H1 (cell line): ENCODE measurements around the gene RUVBL2. TPM values are rescaled to one million over a fixed set of nuclear protein-coding genes. Genes with fewer than 3 reads are reported as not detected.

Experiments
- CTCF ChIA-PET: fragments of 300-600 bp; sonication (Branson Sonifier 250); formaldehyde crosslinking; loops from one replicate; lab custom pipeline; 2021; ENCODE audit not compliant: partially characterized antibody; lab: Charles Lee
- POLR2A ChIA-PET: fragments of 300-600 bp; sonication (Branson Sonifier 250); formaldehyde crosslinking; loops from one replicate; lab custom pipeline; 2021; ENCODE audit warnings: inconsistent platforms; ENCODE audit not compliant: partially characterized antibody; lab: Charles Lee
- DNase-seq, 2 experiments: peaks; one replicate each; pipeline versions ENCODE4 v3.0.0 to v3.0.0-alpha.2; 2010 to 2022; ENCODE audit warnings: low spot score in 2 of 2, low read depth in 1 of 2, mixed read lengths in 1 of 2
- FAIRE-seq: peaks from 2 replicates; lab custom pipeline; 2011; peaks lifted over from hg19 to GRCh38; lab: Jason Lieb, UNC
- H2AFZ ChIP-seq: 2 replicates; pipeline ENCODE4 v1.8.1; 2012; ENCODE audit warnings: low read length, inconsistent platforms
- H2AK5ac ChIP-seq: 2 replicates; pipeline ENCODE4 v1.6.1; 2013; ENCODE audit warnings: low read depth, low read length
- H2BK120ac ChIP-seq: replicated peaks from 2 replicates; pipeline ENCODE3; 2013; ENCODE audit warnings: low read depth, low read length, inconsistent platforms
- H2BK12ac ChIP-seq: 2 replicates; pipeline ENCODE4 v1.6.1; 2013; ENCODE audit warnings: low read depth, low read length
- H2BK15ac ChIP-seq: 2 replicates; pipeline ENCODE4 v1.6.1; 2013; ENCODE audit warnings: low read length
- H2BK20ac ChIP-seq: 2 replicates; pipeline ENCODE4 v1.6.1; 2013; ENCODE audit warnings: low read length
- H2BK5ac ChIP-seq: 2 replicates; pipeline ENCODE4 v1.6.1; 2013; ENCODE audit warnings: low read depth, low read length
- H3K14ac ChIP-seq: 2 replicates; pipeline ENCODE4 v1.6.1; 2013; ENCODE audit warnings: inconsistent platforms; ENCODE audit not compliant: insufficient read length
- H3K18ac ChIP-seq: 2 replicates; pipeline ENCODE4 v1.6.1; 2013; ENCODE audit warnings: low read length; ENCODE audit errors: extremely low read depth
- H3K23ac ChIP-seq: 2 replicates; pipeline ENCODE4 v1.6.1; 2013; ENCODE audit warnings: inconsistent platforms; ENCODE audit not compliant: insufficient read length
- H3K23me2 ChIP-seq: 2 replicates; pipeline ENCODE4 v1.6.1; 2013; ENCODE audit warnings: low read depth, low read length
- H3K27ac ChIP-seq: 2 replicates; pipeline ENCODE4 v1.6.1; 2011; ENCODE audit warnings: low read depth, low read length, inconsistent platforms
- H3K27me3 ChIP-seq, 4 experiments: replicated peaks in 1 of 4; 1 replicate in 1 of 4; 2 replicates in 3 of 4; pipeline versions ENCODE4 v1.6.1 to v1.8.1; 2011 to 2013; ENCODE audit warnings: low read length in 3 of 4, mild to moderate bottlenecking in 3 of 4, inconsistent platforms in 2 of 4, mixed read lengths in 2 of 4, moderate library complexity in 1 of 4; ENCODE audit not compliant: control insufficient read depth in 3 of 4, insufficient read depth in 3 of 4; ENCODE audit errors: extremely low read depth in 1 of 4
- H3K36me3 ChIP-seq, 4 experiments: 2 replicates each; pipeline versions ENCODE4 v1.6.1 to v1.8.1; 2011 to 2013; ENCODE audit warnings: mild to moderate bottlenecking in 4 of 4, low read length in 3 of 4, moderate library complexity in 2 of 4, control low read depth in 1 of 4, inconsistent platforms in 1 of 4; ENCODE audit not compliant: insufficient read depth in 4 of 4, control insufficient read depth in 2 of 4
- H3K4ac ChIP-seq: replicated peaks from 2 replicates; pipeline ENCODE3; 2013; ENCODE audit warnings: low read length, low read depth, mixed read lengths, inconsistent platforms; ENCODE audit not compliant: insufficient read length
- H3K4me1 ChIP-seq, 4 experiments: replicated peaks in 1 of 4; 1 replicate in 1 of 4; 2 replicates in 3 of 4; pipeline versions ENCODE4 v1.6.1 to v1.8.1; 2011 to 2013; ENCODE audit warnings: low read length in 3 of 4, inconsistent platforms in 2 of 4, mixed read lengths in 1 of 4; ENCODE audit not compliant: insufficient read depth in 4 of 4, control insufficient read depth in 3 of 4
- H3K4me2 ChIP-seq, 2 experiments: 2 replicates each; pipeline versions ENCODE4 v1.6.1 to v1.8.1; 2011 to 2013; ENCODE audit warnings: low read depth in 2 of 2, low read length in 2 of 2, control low read depth in 1 of 2, inconsistent platforms in 1 of 2, mild to moderate bottlenecking in 1 of 2; ENCODE audit not compliant: insufficient read depth in 1 of 2
- H3K4me3 ChIP-seq, 4 experiments: fragments of 200-600, 300-600 bp in 1 of 4; sonication (generic), shearing (Covaris generic), sonication (Bioruptor Twin) in 1 of 4; 2 replicates each; pipeline versions ENCODE4 v1.5.1 to v1.8.1; 2011 to 2016; ENCODE audit warnings: low read length in 4 of 4, low read depth in 3 of 4, control low read depth in 2 of 4, inconsistent platforms in 2 of 4, mild to moderate bottlenecking in 2 of 4, mixed read lengths in 1 of 4, moderate library complexity in 1 of 4; ENCODE audit not compliant: insufficient read depth in 2 of 4; ENCODE audit errors: extremely low read depth in 1 of 4
- H3K56ac ChIP-seq: replicated peaks from 2 replicates; pipeline ENCODE3; 2013; ENCODE audit warnings: low read depth, mild to moderate bottlenecking, mixed read lengths, low read length, inconsistent platforms; ENCODE audit not compliant: insufficient read length
- H3K79me1 ChIP-seq: 2 replicates; pipeline ENCODE4 v1.6.1; 2013; ENCODE audit warnings: low read depth, low read length, control low read depth
- H3K79me2 ChIP-seq, 2 experiments: 2 replicates each; pipeline versions ENCODE4 v1.6.1 to v1.8.1; 2012 to 2013; ENCODE audit warnings: low read length in 2 of 2, mild to moderate bottlenecking in 2 of 2, inconsistent platforms in 1 of 2; ENCODE audit not compliant: insufficient read depth in 2 of 2, control insufficient read depth in 1 of 2
- H3K9ac ChIP-seq, 4 experiments: replicated peaks in 1 of 4; 1 replicate in 1 of 4; 2 replicates in 3 of 4; pipeline versions ENCODE4 v1.6.1 to v1.8.1; 2011 to 2013; ENCODE audit warnings: low read depth in 3 of 4, low read length in 3 of 4, control low read depth in 2 of 4, mild to moderate bottlenecking in 2 of 4, moderate library complexity in 2 of 4, inconsistent platforms in 1 of 4; ENCODE audit errors: extremely low read depth in 1 of 4
- H3K9me3 ChIP-seq, 2 experiments: 2 replicates each; pipeline versions ENCODE4 v1.6.1 to v1.8.1; 2012 to 2013; ENCODE audit warnings: mild to moderate bottlenecking in 2 of 2, moderate library complexity in 2 of 2, control low read depth in 1 of 2, inconsistent platforms in 1 of 2, low read depth in 1 of 2, low read length in 1 of 2, mixed read lengths in 1 of 2; ENCODE audit not compliant: insufficient read depth in 2 of 2
- H4K20me1 ChIP-seq, 2 experiments: replicated peaks in 1 of 2; 2 replicates each; pipeline versions ENCODE3 to v1.8.1; 2011 to 2013; ENCODE audit warnings: inconsistent platforms in 2 of 2, low read length in 2 of 2, mild to moderate bottlenecking in 1 of 2; ENCODE audit not compliant: insufficient read depth in 2 of 2, control insufficient read depth in 1 of 2
- H4K5ac ChIP-seq: 2 replicates; pipeline ENCODE4 v1.6.1; 2013; ENCODE audit warnings: low read length, low read depth, mixed read lengths, inconsistent platforms; ENCODE audit not compliant: insufficient read length
- H4K8ac ChIP-seq: 2 replicates; pipeline ENCODE4 v1.8.0; 2013; ENCODE audit warnings: mild to moderate bottlenecking, moderate library complexity, low read length, inconsistent platforms; ENCODE audit not compliant: insufficient read depth; ENCODE audit errors: extremely low read depth
- H4K91ac ChIP-seq: replicated peaks from 2 replicates; pipeline ENCODE3; 2013; ENCODE audit warnings: low read length, mixed read lengths, inconsistent platforms; ENCODE audit not compliant: insufficient read length
- ASH2L ChIP-seq: fragments of 200-600, 300-600 bp; sonication (generic); IDR thresholded peaks from one replicate; pipeline ENCODE4 v1.7.1; 2017; ENCODE audit warnings: low read length
- CREB1 ChIP-seq: IDR thresholded peaks from 2 replicates; pipeline ENCODE4 v1.6.1; 2012; ENCODE audit warnings: inconsistent platforms
- E2F6 ChIP-seq: IDR thresholded peaks from 2 replicates; pipeline ENCODE4 v1.6.1; 2012; ENCODE audit warnings: inconsistent platforms
- EZH2 ChIP-seq: fragments of 200-600 bp; sonication (generic); IDR thresholded peaks from 2 replicates; pipeline ENCODE4 v1.7.1; 2012; ENCODE audit warnings: low read depth, mild to moderate bottlenecking, moderate library complexity, low read length, inconsistent platforms; ENCODE audit not compliant: severe bottlenecking
- FOSL1 ChIP-seq: IDR thresholded peaks from 2 replicates; pipeline ENCODE4 v1.6.1; 2011; ENCODE audit warnings: mild to moderate bottlenecking, low read depth, low read length, moderate library complexity; ENCODE audit not compliant: insufficient read depth
- GTF2F1 ChIP-seq: IDR thresholded peaks from 2 replicates; pipeline ENCODE4 v1.6.1; 2012; ENCODE audit warnings: low read depth, low read length, improper control_type of control experiment, borderline replicate concordance
- PHF8 ChIP-seq: fragments of 200-600 bp; sonication (generic); conservative IDR thresholded peaks from 2 replicates; pipeline ENCODE4 v1.7.1; 2012; ENCODE audit warnings: low read depth, mild to moderate bottlenecking, inconsistent platforms, low read length, moderate library complexity
- RBBP5 ChIP-seq: IDR thresholded peaks from 2 replicates; pipeline ENCODE4 v1.7.1; 2012; ENCODE audit warnings: low read depth, mild to moderate bottlenecking, inconsistent platforms, low read length, moderate library complexity, borderline replicate concordance
- SP1 ChIP-seq: IDR thresholded peaks from 2 replicates; pipeline ENCODE4 v1.6.1; 2011; ENCODE audit warnings: low read depth, low read length
- SP4 ChIP-seq: IDR thresholded peaks from 2 replicates; pipeline ENCODE4 v1.6.1; 2012; ENCODE audit warnings: low read length, inconsistent platforms
- USF2 ChIP-seq: IDR thresholded peaks from 2 replicates; pipeline ENCODE4 v1.6.1; 2011; ENCODE audit warnings: low read length, improper control_type of control experiment
- WGBS, 2 experiments: shearing (Covaris generic) in 1 of 2; methylation state at CpG; one replicate each; pipeline versions ENCODE4 v1.1.6 to v1.1.7; 2013 to 2015; ENCODE audit warnings: low lambda C conversion rate in 2 of 2, mixed read lengths in 2 of 2, inconsistent platforms in 1 of 2, low coverage in 1 of 2, missing lambda C conversion rate in 1 of 2; ENCODE audit not compliant: insufficient replicate concordance in 2 of 2, insufficient coverage in 1 of 2, insufficient read length in 1 of 2; ENCODE audit errors: extremely low coverage in 1 of 2, missing lambda C conversion rate in 1 of 2; 5-methylcytosine and 5-hydroxymethylcytosine counted together
- polyA plus RNA-seq, 7 experiments: library from polyadenylated mRNA; depleted of rRNA in 3 of 7; stranded (reverse) in 5 of 7; unstranded in 2 of 7; fragments of >200 nt in 5 of 7; fragments of 200-250 nt in 2 of 7; gene quantifications; 1 replicate in 5 of 7; 2 replicates in 1 of 7; 4 replicates in 1 of 7; pipeline versions ENCODE4 v1.2.1 to v1.2.3, GENCODE V29; 2011 to 2013; ENCODE audit warnings: missing spikeins in 2 of 7, mixed read lengths in 2 of 7
- total RNA-seq: library from RNA; stranded (reverse); fragmentation: NEBNext Ultra II Directional; extraction: Animal tissue kit (Norgen Biotek cat#: 25700); gene quantifications from 2 replicates; pipeline ENCODE4 v1.2.1, GENCODE V29; 2021

RUVBL2 gene
- total and polyA plus RNA-seq, 2 of the 8 experiments (the other 6 are each of a cell fraction or from before 2014, with no cell fraction given), result 152 to 247 TPM

GRCh38 chr19:49016067-49016839 lies 22.6 kb downstream of the RUVBL2 start:
- no peak overlapping the region for H3K23ac ChIP-seq
- no peak overlapping the region; a peak in 1 of 4 replicates for H3K4me2 ChIP-seq
- no peak overlapping the region for H3K14ac ChIP-seq
- H2BK12ac ChIP-seq, result no peak overlapping the region
- CTCF ChIA-PET, result interaction anchor here (2.3 to 8.1 kb wide), 2 partner anchors 10 to 17 kb away, joined by 6 to 46 read pairs; no protein-coding TSS in a partner anchor
- H3K4me3 ChIP-seq, result no peak overlapping the region
- FAIRE-seq (no peak), DNase-seq (no peak)
- H2AFZ ChIP-seq, result no peak overlapping the region
- no peaks in the 10 kb centered on the region for H3K9me3 ChIP-seq
- no peak overlapping the region for H2BK15ac ChIP-seq
- H2BK120ac ChIP-seq, result no peak overlapping the region
- no peak overlapping the region for H2BK5ac ChIP-seq
- H2AK5ac ChIP-seq, result no peak overlapping the region
- peaks cover 0 to 17% (median 8%) of the 10 kb centered on the region in 4 experiments; a peak in 5 of 7 replicates for H3K4me1 ChIP-seq
- no peak overlapping the region for H4K8ac ChIP-seq
- H4K20me1 ChIP-seq, result peaks cover 1 to 2% of the 10 kb centered on the region in 2 experiments
- H3K56ac ChIP-seq, result no peak overlapping the region
- no peak overlapping the region for H4K5ac ChIP-seq
- POLR2A ChIA-PET, result no interaction called here
- H3K27me3 ChIP-seq, result peaks cover 0 to 15% (median 9%) of the 10 kb centered on the region in 4 experiments; a peak in 5 of 7 replicates
- H3K23me2 ChIP-seq, result peaks cover 6% of the 10 kb centered on the region; the same call in 1 of the 2 replicates
- H2BK20ac ChIP-seq, result no peak overlapping the region
- H3K27ac ChIP-seq, result no peak overlapping the region
- H3K79me2 ChIP-seq, result no peaks in the 10 kb centered on the region
- H3K9ac ChIP-seq, result no peak overlapping the region
- H3K4ac ChIP-seq, result no peak overlapping the region
- H3K79me1 ChIP-seq, result no peaks in the 10 kb centered on the region
- no peak overlapping the region for H4K91ac ChIP-seq
- no peak overlapping the region for H3K18ac ChIP-seq
- peaks cover 8 to 19% (median 13%) of the 10 kb centered on the region in 4 experiments; a peak in 7 of 8 replicates for H3K36me3 ChIP-seq
- WGBS, 2 experiments, result 96% methylated on average over 13 of the region's 29 CpGs; no CpG with 5 or more reads in 1 of the 2 experiments
- TF ChIP-seq SP4 (no peak), USF2 (no peak), RBBP5 (no peak), GTF2F1 (no peak), PHF8 (no peak), EZH2 (no peak), FOSL1 (no peak), ASH2L (no peak), SP1 (no peak), E2F6 (no peak), CREB1 (no peak)
